GM12891 (cell line): ENCODE data around the gene LAGE3.

Experiments
- POLR2A ChIP-seq: IDR thresholded peaks from 2 replicates; pipeline ENCODE4 v1.6.1; 2011; ENCODE audit warnings: low read depth, low read length, control low read depth
- POLR2AphosphoS5 ChIP-seq: IDR thresholded peaks from 2 replicates; pipeline ENCODE4 v1.6.1; 2011; ENCODE audit warnings: low read depth, low read length, control low read depth
- SPI1 ChIP-seq: IDR thresholded peaks from 2 replicates; pipeline ENCODE4 v1.6.1; 2011; ENCODE audit warnings: low read depth, low read length, control low read depth
- TAF1 ChIP-seq: IDR thresholded peaks from 2 replicates; pipeline ENCODE4 v1.6.1; 2011; ENCODE audit warnings: low read depth, low read length, control low read depth

DNA sequence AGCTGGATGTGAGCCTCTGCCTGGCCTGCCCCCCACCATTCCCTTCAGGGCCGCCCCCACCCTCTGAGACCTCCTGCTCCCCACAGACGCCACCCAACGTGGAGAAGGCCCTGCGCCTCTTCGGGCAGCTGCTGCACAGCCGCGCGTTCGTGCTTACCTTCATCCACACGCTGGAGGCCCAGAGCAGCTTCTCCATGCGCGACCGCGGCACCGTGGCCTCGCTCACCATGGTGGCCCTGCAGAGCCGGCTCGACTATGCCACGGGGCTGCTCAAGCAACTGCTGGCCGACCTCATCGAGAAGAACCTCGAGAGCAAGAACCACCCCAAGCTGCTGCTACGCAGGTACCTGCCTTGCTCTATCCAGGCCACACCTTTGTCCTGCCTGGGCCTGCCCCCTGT is 10.9 kb downstream of the LAGE3 start:
- TF ChIP-seq TAF1 (no peak), POLR2AphosphoS5 (no peak), POLR2A (no peak), SPI1 (no peak)
